ENCODE data around the gene A1BG.

The A1BG gene

GRCh38 chr19:58305065-58305931, 48.0 kb downstream of the A1BG start, which contains the start of gene ERVK3-1:
ERVK3-1 (plus strand) TSS chr19:58305377; CDS start chr19:58312169, 6,792 bp downstream.
- peak; percentile 48 to 98 (median 93) for DNase-seq

- DNase-seq, result no peak
Observed at GRCh38 chr19:58304748-58305064, 48.6 kb downstream of the A1BG start.

GRCh38 chr19:58304255-58304654, 49.0 kb downstream of the A1BG start:
- no peak for DNase-seq

- DNase-seq, result no peak
Observed at GRCh38 chr19:58300620-58301019, 52.7 kb downstream of the A1BG start.

GRCh38 chr19:58296104-58296503, 57.2 kb downstream of the A1BG start:
- no peak for DNase-seq
